Esophagus squamous epithelium (tissue), 4 donors: ENCODE measurements around the gene APLF.

Source experiments
- CTCF ChIP-seq, 6 experiments: fragments of 450-650 bp in 4 of 6; fragments of 200-600 bp in 2 of 6; sonication (generic) in 2 of 6; IDR thresholded peaks; one replicate each; pipeline ENCODE4 v1.5.1; 2016 to 2019; ENCODE audit warnings: antibody characterized with exemption in 6 of 6, mild to moderate bottlenecking in 4 of 6, moderate library complexity in 4 of 6
- POLR2A ChIP-seq, 4 donors: fragments of 450-650 bp; IDR thresholded peaks; one replicate each; pipeline ENCODE4 v1.6.1; 2017; ENCODE audit warnings: antibody characterized with exemption in 4 of 4, mild to moderate bottlenecking in 4 of 4, moderate library complexity in 3 of 4

DNA sequence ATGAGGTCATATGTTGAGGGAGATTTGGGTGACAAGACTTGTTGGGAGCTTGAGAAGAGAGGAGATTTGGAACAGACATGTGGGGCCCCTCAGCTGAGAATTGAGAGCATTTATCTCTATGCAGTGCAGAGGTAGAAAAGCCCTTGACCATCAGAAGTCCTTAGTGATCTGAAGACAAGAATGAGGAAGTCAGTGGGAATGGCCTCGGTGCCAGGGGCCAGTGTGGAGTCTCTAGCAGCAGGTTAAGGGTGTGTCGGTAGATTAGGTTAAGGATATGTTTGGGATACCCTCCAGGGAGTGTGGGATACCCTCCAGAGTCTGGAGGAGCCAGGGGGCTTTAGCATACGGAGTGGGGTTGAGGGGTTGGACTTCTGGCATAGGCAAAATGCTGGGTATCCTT, 41.9 kb upstream of the APLF start:
- TF ChIP-seq CTCF (IDR thresholded peaks at IDR 0.05) = no peak
- TF ChIP-seq POLR2A (IDR thresholded peaks at IDR 0.05) = no peak
